ENCODE data around the gene TTC36.

TTC36 gene

DNA sequence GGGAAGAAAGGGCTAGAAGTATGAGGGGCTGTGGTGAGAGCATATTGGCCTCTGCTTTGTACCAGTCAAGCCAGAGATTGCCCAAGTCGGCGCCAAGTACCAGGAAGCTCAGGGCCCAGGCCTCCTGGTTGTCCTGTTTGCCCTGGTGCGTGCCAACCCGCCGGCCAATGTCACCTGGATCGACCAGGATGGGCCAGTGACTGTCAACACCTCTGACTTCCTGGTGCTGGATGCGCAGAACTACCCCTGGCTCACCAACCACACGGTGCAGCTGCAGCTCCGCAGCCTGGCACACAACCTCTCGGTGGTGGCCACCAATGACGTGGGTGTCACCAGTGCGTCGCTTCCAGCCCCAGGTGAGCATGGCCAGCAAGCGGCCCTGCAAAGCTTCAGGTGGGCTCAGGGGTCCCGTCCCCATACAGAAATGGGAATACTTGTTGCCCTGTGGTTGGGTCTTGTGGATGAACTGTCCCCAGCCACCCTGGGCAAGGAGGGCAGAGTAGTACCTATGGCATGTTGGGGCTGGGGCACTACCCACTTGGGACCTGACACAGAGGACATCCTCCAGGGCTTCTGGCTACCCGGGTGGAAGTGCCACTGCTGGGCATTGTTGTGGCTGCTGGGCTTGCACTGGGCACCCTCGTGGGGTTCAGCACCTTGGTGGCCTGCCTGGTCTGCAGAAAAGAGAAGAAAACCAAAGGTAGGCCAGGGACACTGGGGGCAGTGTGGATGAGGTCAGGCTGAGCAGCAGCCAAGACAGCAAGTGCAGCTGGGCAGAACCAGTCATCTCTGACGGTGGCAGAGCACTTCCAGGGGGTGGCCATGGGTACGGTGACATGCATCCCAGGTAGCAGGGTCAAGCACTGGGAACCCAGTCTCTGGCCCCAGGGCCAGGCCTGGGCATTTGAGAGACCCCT lies 5.8 kb downstream of the TTC36 start:
- Histone ChIP-seq H3K4me3 (ENCODE audit: low read depth in 1 of 2, low read length in 1 of 2) (no peak overlapping the region), H3K27ac (no peak overlapping the region), H3K36me3 (no peaks in the 10 kb centered on the region), H3K9me3 (no peaks in the 10 kb centered on the region), H3K27me3 (peaks cover 39% of the 10 kb centered on the region), H3K4me1 (ENCODE audit: control insufficient read depth in 1 of 2, insufficient read depth in 1 of 2, low read depth in 1 of 2, low read length in 1 of 2) (peaks cover 14 to 16% of the 10 kb centered on the region in 2 experiments)
- TF ChIP-seq CTCF (IDR thresholded peaks at IDR 0.05), result no peak

- Histone ChIP-seq H3K36me3 (no peaks in the 10 kb centered on the region), H3K9me3 (no peaks in the 10 kb centered on the region), H3K4me1 (ENCODE audit: control insufficient read depth in 1 of 2, insufficient read depth in 1 of 2, low read depth in 1 of 2, low read length in 1 of 2) (peaks cover 14 to 16% of the 10 kb centered on the region in 2 experiments), H3K27me3 (peaks cover 32% of the 10 kb centered on the region), H3K27ac (no peak overlapping the region), H3K4me3 (ENCODE audit: low read depth in 1 of 2, low read length in 1 of 2) (no peak overlapping the region)
- no peak for TF ChIP-seq CTCF (IDR thresholded peaks at IDR 0.05)
Observed at GRCh38 chr11:118533769-118534729, 6.8 kb downstream of the TTC36 start.

GRCh38 chr11:118535261-118535660 lies 8.0 kb downstream of the TTC36 start:
- no peak overlapping the region for H3K27ac ChIP-seq
- peaks cover 20% of the 10 kb centered on the region for H3K27me3 ChIP-seq
- no peaks in the 10 kb centered on the region for H3K36me3 ChIP-seq
- no peak for TF ChIP-seq CTCF (IDR thresholded peaks at IDR 0.05)
- no peaks in the 10 kb centered on the region for H3K9me3 ChIP-seq
- H3K4me1 ChIP-seq (ENCODE audit: control insufficient read depth in 1 of 2, insufficient read depth in 1 of 2, low read depth in 1 of 2, low read length in 1 of 2), result peaks cover 13% of the 10 kb centered on the region in 2 experiments
- H3K4me3 ChIP-seq (ENCODE audit: low read depth in 1 of 2, low read length in 1 of 2), result no peak overlapping the region

DNA sequence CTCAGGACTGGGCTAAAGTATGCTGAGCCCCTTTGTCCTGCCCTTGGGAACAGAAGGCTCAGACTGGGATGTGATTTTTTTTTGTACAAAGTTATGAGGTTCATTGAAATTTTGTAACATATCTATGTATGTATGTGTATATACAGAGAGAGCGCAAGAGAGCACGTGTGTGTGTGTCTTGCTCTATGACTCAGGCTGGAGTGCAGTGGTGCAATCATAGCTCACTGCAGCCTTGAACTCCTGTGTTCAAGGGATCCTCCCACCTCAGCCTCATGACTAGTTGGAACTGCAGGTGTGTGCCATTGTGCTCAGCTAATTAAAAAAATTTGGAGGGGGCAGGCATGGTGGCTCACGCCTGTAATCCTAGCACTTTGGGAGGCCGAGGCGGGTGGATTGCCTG lies 9.5 kb downstream of the TTC36 start:
- Histone ChIP-seq H3K4me1 (ENCODE audit: control insufficient read depth in 1 of 2, insufficient read depth in 1 of 2, low read depth in 1 of 2, low read length in 1 of 2) (no peaks in the 10 kb centered on the region), H3K9me3 (no peaks in the 10 kb centered on the region), H3K27me3 (peaks cover 5% of the 10 kb centered on the region), H3K27ac (no peak overlapping the region), H3K36me3 (no peaks in the 10 kb centered on the region), H3K4me3 (ENCODE audit: low read depth in 1 of 2, low read length in 1 of 2) (no peak overlapping the region)
- no peak for TF ChIP-seq CTCF (IDR thresholded peaks at IDR 0.05)

DNA sequence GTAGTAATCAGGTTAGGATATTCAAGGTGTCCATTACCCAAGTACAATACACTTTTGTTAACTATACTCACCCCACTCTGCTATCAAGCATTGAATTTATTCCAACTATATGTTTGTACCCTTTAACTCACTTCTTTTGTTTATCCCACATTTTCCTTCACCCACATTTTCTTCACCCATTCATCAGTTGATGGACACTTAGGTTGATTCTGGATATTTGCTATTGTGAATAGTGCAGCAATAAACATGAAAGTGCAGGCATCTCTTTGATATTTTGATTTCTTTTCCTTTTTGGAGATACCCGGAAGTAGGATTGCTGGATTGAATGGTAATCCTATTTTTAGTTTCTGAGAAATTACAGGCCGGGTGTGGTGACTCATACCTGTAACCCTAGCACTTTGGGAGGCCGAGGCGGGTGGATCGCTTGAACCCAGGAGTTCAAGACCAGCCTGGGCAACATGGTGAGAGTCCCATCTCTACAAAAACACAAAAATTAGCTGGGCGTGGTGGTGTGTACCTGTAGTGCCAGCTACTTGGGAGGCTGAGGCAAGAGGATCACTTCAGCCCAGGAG lies 10.2 kb downstream of the TTC36 start:
- H3K9me3 ChIP-seq, result no peaks in the 10 kb centered on the region
- no peaks in the 10 kb centered on the region for H3K36me3 ChIP-seq
- no peaks in the 10 kb centered on the region for H3K4me1 ChIP-seq (ENCODE audit: control insufficient read depth in 1 of 2, insufficient read depth in 1 of 2, low read depth in 1 of 2, low read length in 1 of 2)
- no peaks in the 10 kb centered on the region for H3K27me3 ChIP-seq
- H3K4me3 ChIP-seq (ENCODE audit: low read depth in 1 of 2, low read length in 1 of 2), result no peak overlapping the region
- no peak for TF ChIP-seq CTCF (IDR thresholded peaks at IDR 0.05)
- no peak overlapping the region for H3K27ac ChIP-seq
